CD14-positive monocyte (primary cell): ENCODE measurements around the gene KAZN. TPM values are rescaled to one million over a fixed set of nuclear protein-coding genes. Genes with fewer than 3 reads are reported as not detected.

Experiments
- DNase-seq, 3 donors: peaks; one replicate each; pipeline ENCODE4 v3.0.0-alpha.2; 2011 to 2022
- H2AFZ ChIP-seq: 2 replicates; pipeline ENCODE4 v1.6.0; 2012; ENCODE audit warnings: mild to moderate bottlenecking, low read depth, low read length, inconsistent platforms; ENCODE audit not compliant: insufficient read depth, poor library complexity, severe bottlenecking
- H3K27ac ChIP-seq, 2 donors: 1 replicate in 1 of 2; 2 replicates in 1 of 2; pipeline ENCODE4 v1.5.1; 2012 to 2013; ENCODE audit warnings: low read length in 2 of 2, control low read depth in 1 of 2, inconsistent platforms in 1 of 2, low read depth in 1 of 2, mild to moderate bottlenecking in 1 of 2
- H3K27me3 ChIP-seq, 2 donors: one replicate each; pipeline versions ENCODE4 v1.6.0 to v1.6.1; 2011 to 2013; ENCODE audit warnings: low read length in 2 of 2; ENCODE audit not compliant: control insufficient read depth in 2 of 2, insufficient read depth in 2 of 2
- H3K36me3 ChIP-seq, 2 donors: replicated peaks in 1 of 2; 1 replicate in 1 of 2; 2 replicates in 1 of 2; pipeline versions ENCODE4 v1.5.1 to v1.6.1; 2012 to 2013; ENCODE audit warnings: low read length in 2 of 2, control low read depth in 1 of 2, inconsistent platforms in 1 of 2, mild to moderate bottlenecking in 1 of 2; ENCODE audit not compliant: insufficient read depth in 2 of 2, control insufficient read depth in 1 of 2
- H3K4me1 ChIP-seq, 2 donors: 1 replicate in 1 of 2; 2 replicates in 1 of 2; pipeline versions ENCODE4 v1.5.1 to v1.6.1; 2012 to 2013; ENCODE audit warnings: low read length in 2 of 2, control low read depth in 1 of 2, inconsistent platforms in 1 of 2, mild to moderate bottlenecking in 1 of 2, moderate library complexity in 1 of 2; ENCODE audit not compliant: insufficient read depth in 2 of 2, control insufficient read depth in 1 of 2
- H3K4me2 ChIP-seq: replicated peaks from 2 replicates; pipeline ENCODE3; 2012; ENCODE audit warnings: low read length, moderate library complexity, mild to moderate bottlenecking; ENCODE audit not compliant: poor library complexity, severe bottlenecking; ENCODE audit errors: extremely low read depth
- H3K4me3 ChIP-seq, 3 experiments: fragments of 200-600 bp in 1 of 3; sonication (generic) in 1 of 3; replicated peaks in 1 of 3; 1 replicate in 2 of 3; 2 replicates in 1 of 3; pipeline ENCODE4 v1.5.1; 2011 to 2013; ENCODE audit warnings: low read length in 3 of 3, mild to moderate bottlenecking in 3 of 3, control low read depth in 2 of 3, low read depth in 2 of 3, inconsistent platforms in 1 of 3, moderate library complexity in 1 of 3
- H3K79me2 ChIP-seq: 2 replicates; pipeline ENCODE4 v1.6.0; 2012; ENCODE audit warnings: mild to moderate bottlenecking, control low read depth, inconsistent platforms, low read length, moderate library complexity; ENCODE audit not compliant: insufficient read depth
- H3K9ac ChIP-seq: 2 replicates; pipeline ENCODE4 v1.6.0; 2017; ENCODE audit warnings: low read length, mild to moderate bottlenecking; ENCODE audit not compliant: insufficient read depth, poor library complexity, severe bottlenecking
- H3K9me3 ChIP-seq, 2 donors: replicated peaks in 1 of 2; 1 replicate in 1 of 2; 2 replicates in 1 of 2; pipeline versions ENCODE4 v1.5.1 to v1.6.1; 2012 to 2013; ENCODE audit warnings: low read length in 2 of 2, control low read depth in 1 of 2; ENCODE audit not compliant: control insufficient read depth in 1 of 2, insufficient read depth in 1 of 2
- H4K20me1 ChIP-seq: 2 replicates; pipeline ENCODE4 v1.6.0; 2012; ENCODE audit warnings: mild to moderate bottlenecking, low read length, control low read depth, moderate library complexity; ENCODE audit not compliant: insufficient read depth
- H3K27ac Mint-ChIP-seq, 7 donors: one replicate each; pipeline ENCODE4 v1.8.0; 2020; ENCODE audit warnings: mild to moderate bottlenecking in 7 of 7, mixed read lengths in 7 of 7, moderate library complexity in 6 of 7, inconsistent platforms in 2 of 7
- H3K27me3 Mint-ChIP-seq, 3 donors: one replicate each; pipeline ENCODE4 v1.8.0; 2021 to 2022; ENCODE audit warnings: low read depth in 3 of 3, mild to moderate bottlenecking in 3 of 3, mixed read lengths in 3 of 3, moderate library complexity in 3 of 3, inconsistent platforms in 1 of 3
- H3K36me3 Mint-ChIP-seq, 2 donors: one replicate each; pipeline ENCODE4 v1.8.0; 2020; ENCODE audit warnings: mixed read lengths in 2 of 2, inconsistent platforms in 1 of 2, mild to moderate bottlenecking in 1 of 2
- H3K4me1 Mint-ChIP-seq: one replicate; pipeline ENCODE4 v1.8.0; 2020; ENCODE audit warnings: mild to moderate bottlenecking, mixed read lengths
- H3K4me3 Mint-ChIP-seq, 2 donors: one replicate each; pipeline ENCODE4 v1.8.0; 2020; ENCODE audit warnings: mild to moderate bottlenecking in 2 of 2, mixed read lengths in 2 of 2, moderate library complexity in 1 of 2
- H3K9me3 Mint-ChIP-seq, 7 donors: one replicate each; pipeline ENCODE4 v1.8.0; 2020 to 2022; ENCODE audit warnings: mixed read lengths in 7 of 7, mild to moderate bottlenecking in 6 of 7, moderate library complexity in 6 of 7, inconsistent platforms in 2 of 7
- CTCF ChIP-seq: fragments of 200-600 bp; IDR thresholded peaks from one replicate; pipeline ENCODE4 v1.8.0; 2022; ENCODE audit warnings: antibody characterized with exemption, mild to moderate bottlenecking
- WGBS: methylation state at CpG from one replicate; pipeline ENCODE4 v1.1.5; 2013; ENCODE audit warnings: missing lambda C conversion rate; ENCODE audit not compliant: insufficient coverage; 5-methylcytosine and 5-hydroxymethylcytosine counted together
- intact Hi-C, 2 donors: fragments of 100-400 bp; cut with micrococcal nuclease; formaldehyde crosslinking; loops; one replicate each; pipeline versions ENCODE4 v1.15.0 to v1.15.1; 2023
- polyA plus RNA-seq, 3 donors: library from polyadenylated mRNA; depleted of rRNA in 1 of 3; unstranded in 2 of 3; stranded (reverse) in 1 of 3; fragments of 300-500 nt in 2 of 3; fragments of >200 nt in 1 of 3; fragmentation: Illumina TruSeq in 2 of 3; gene quantifications; 1 replicate in 2 of 3; 2 replicates in 1 of 3; pipeline ENCODE4 v1.2.3, GENCODE V29; 2012 to 2021

Gene KAZN
- polyA plus RNA-seq, 3 donors: not detected

DNA sequence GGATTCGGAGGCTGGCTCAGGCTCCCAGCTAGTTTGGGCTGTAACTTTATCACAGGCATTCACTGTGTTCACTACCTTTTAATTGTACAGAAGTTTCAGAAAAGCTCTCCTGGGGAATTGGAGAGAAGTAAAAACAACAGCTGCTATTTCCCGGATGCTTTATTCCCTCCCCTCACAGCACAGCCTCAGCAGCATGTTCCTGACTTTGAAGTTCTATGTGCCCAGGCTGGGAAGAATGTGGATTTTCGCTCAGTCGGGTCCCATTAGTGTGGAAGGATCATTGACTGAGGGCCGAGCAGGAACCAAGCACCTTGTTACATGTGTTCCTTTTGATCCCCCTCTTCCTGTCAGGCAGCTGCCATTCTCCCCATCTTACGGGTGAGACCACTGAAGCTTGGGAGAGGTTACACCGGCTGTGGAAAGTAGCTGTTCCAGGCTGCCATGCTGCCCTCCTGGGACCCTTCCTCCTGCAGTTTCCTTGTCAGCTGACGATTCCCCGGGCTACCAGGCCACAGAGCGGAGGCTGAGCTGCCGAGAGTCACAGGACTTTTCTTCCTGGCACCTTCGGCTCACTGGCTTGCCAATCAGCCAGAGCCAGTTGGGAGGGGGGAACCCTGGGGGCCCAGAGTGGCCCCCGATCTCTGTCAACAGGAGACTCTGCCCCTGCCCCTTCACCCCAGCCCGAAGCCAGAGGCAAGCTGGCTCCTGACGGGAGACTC lies 331.9 kb downstream of the KAZN start:
- peaks cover 22 to 27% (median 25%) of the 10 kb centered on the region in 3 donors for H3K27me3 Mint-ChIP-seq

DNA sequence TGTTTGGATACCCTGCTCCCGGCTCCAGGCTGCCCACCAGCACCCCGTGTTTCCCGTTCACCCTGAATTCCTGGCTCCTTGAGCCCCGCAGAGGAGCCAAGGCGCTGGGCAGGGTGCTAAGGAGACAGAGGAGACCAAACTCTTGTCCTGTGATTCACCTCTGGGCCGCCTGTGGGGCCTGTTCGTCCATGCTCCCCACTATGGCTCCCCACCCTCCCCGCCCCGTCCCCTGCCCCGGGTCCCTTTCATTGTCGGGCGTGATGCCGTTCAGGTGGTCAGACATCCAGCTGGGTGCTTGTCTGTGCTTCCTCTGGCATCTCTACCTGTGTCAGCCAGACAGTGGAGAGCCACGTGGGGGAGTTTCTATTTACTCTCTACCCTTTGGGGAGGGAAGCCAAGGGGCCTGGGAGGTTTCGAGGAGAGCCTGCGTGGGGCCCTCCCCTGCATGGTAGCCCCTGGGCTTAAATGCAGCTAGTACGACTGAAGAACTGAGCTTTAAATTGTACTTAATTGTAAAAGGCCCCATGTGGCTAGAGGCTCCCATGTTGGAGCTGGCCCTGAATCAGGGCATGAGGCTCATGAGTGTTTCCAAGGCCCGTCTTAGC lies 333.7 kb downstream of the KAZN start:
- H3K36me3 Mint-ChIP-seq: no peaks in the 10 kb centered on the region
- H3K27ac Mint-ChIP-seq: no peak overlapping the region

More for the DNA sequence above, 331.9 kb downstream of the KAZN start:
- intact Hi-C loops: no loop called here
- no peaks in the 10 kb centered on the region for H3K36me3 Mint-ChIP-seq
- H4K20me1 ChIP-seq: no peaks in the 10 kb centered on the region
- no peak for TF ChIP-seq CTCF
- no peaks in the 10 kb centered on the region for H3K4me1 Mint-ChIP-seq
- no peak overlapping the region for H3K27ac Mint-ChIP-seq
- peaks cover 0 to 5% (median 0%) of the 10 kb centered on the region in 7 donors for H3K9me3 Mint-ChIP-seq
- H3K4me1 ChIP-seq: no peaks in the 10 kb centered on the region
- H3K27me3 ChIP-seq: peaks cover 12 to 26% of the 10 kb centered on the region in 2 donors
- H3K9ac ChIP-seq: no peak overlapping the region
- no peaks in the 10 kb centered on the region for H3K36me3 ChIP-seq
- no peak overlapping the region for H3K27ac ChIP-seq
- H2AFZ ChIP-seq: no peak overlapping the region
- peaks cover 0 to 9% of the 10 kb centered on the region in 2 donors for H3K9me3 ChIP-seq
- no peaks in the 10 kb centered on the region for H3K79me2 ChIP-seq
- no peak overlapping the region for H3K4me3 ChIP-seq
- H3K4me3 Mint-ChIP-seq: no peak overlapping the region
- no peak overlapping the region for H3K4me2 ChIP-seq
- DNase-seq: no peak
- WGBS: 100% methylated on average over 3 of the region's 15 CpGs

More for the DNA sequence above, 333.7 kb downstream of the KAZN start:
- Mint-ChIP-seq H3K4me1 (no peaks in the 10 kb centered on the region), H3K4me3 (no peak overlapping the region), H3K27me3 (peaks cover 7 to 14% (median 10%) of the 10 kb centered on the region in 3 donors), H3K9me3 (no peaks in the 10 kb centered on the region)
- H3K9me3 ChIP-seq: no peaks in the 10 kb centered on the region
- H2AFZ ChIP-seq: no peak overlapping the region
- no peaks in the 10 kb centered on the region for H3K36me3 ChIP-seq
- no peaks in the 10 kb centered on the region for H3K4me1 ChIP-seq
- H3K4me2 ChIP-seq: no peak overlapping the region
- peaks cover 0 to 8% of the 10 kb centered on the region in 2 donors for H3K27me3 ChIP-seq
- no peak overlapping the region for H3K4me3 ChIP-seq
- no peaks in the 10 kb centered on the region for H3K79me2 ChIP-seq
- H3K27ac ChIP-seq: no peak overlapping the region
- no peak overlapping the region for H3K9ac ChIP-seq
- no peak for TF ChIP-seq CTCF
- intact Hi-C loops: no loop called here
- WGBS: 95% methylated on average over 16 of the region's 18 CpGs
- no peaks in the 10 kb centered on the region for H4K20me1 ChIP-seq
- no peak for DNase-seq
